ENCODE measurements around the gene SHISA8.
A peak's percentile ranks its signal among the peaks of the same experiment; 100 is the strongest.
"Not testable (repeated sequence)": the region's sequence is repeated elsewhere in the genome, so short reads cannot be mapped to it uniquely, and the experiment has no call there.

Gene SHISA8

DNA sequence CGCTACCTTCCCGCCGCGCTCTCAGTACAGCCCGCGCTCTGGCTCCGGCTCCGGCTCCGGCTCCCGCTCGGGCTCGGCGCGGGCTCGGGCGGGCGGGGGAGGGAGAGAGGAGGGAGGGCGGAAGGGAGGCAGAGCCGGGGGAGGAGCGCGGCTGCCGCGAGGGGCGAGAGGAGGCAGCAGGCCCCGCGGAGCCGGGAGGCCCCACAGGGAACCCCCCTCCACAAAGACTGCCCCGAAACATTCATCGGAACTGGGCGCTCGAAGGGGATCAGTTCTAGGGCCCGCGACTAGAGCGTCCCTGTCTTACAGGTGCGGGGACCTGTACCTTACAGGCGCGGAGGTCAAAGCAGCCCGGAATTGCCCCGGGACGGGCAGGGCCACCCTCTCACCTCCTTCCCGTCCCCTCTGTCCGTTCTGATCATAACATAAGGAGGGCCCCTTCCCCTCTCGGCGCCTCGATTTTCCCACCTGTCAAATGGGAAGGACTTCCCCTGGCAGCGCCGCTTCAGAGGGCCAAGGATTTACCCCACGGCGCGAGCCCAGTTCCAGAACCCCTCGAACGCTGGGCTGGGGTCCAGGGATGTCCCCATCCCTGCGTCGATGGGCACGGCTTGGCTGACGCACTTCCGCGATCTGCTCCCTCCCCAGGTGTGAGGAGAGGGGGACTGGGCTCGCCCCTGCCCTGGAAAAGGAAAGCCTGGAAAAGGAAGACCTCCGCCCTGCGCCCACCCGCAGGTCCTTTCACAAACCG lies at the start of gene SHISA8:
SHISA8 (minus strand) TSS at position 40 of the 751 bp plus-strand sequence. CDS start 407 bp downstream, outside the sequence.
- peak; percentile 72 for DNase-seq

DNA sequence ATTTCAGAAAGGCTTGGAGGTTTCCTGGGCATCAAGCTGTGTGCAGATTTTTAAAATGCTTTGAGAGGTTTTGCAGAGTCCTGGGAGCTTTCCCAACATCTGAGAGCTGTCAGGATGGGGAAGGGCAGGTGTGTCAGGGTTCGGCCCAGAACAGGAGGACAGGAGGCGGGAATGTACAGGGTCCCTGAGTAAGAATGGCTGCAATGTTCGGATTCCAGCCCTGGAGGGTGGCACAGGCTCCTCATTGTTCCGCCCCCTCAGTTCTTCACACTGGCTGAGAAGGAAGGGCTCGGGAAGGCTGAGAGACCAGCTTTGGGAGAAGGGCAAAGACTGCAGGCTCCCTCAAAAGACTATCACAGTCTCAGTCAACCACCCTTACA lies 49.2 kb upstream of the SHISA8 start:
- no peak for DNase-seq

DNA sequence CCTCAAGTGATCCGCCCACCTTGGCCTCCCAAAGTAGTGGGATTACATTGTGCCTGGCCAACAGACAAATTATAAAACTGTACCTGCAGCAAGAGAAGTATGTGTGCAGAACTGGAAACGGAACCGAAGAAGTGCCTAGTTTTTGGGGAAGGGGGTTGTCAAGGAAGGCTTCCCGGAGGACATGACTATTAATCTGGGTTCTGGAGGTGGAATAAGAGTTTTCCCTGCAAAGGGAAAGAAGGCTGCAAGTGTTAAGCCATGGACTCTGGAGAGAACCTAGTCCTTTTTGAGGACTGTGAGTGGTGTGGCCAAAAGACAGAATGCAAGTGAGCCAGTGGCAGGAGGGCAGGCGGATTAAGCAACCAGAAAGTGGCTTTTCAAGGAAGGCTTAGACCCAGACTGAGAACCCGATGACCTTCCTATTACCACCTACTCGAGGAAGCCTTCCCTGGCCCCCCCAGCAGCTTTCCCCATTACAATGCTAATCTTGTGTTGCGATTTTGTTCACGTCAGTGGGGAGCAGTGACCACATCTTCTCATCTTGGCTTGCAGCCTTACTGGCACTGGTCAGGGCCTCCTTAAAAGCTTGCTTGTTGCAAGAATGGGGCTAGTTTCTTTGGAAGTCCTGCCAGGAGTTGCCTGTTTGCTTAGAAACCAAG lies 48.7 kb upstream of the SHISA8 start:
- no peak for DNase-seq

DNA sequence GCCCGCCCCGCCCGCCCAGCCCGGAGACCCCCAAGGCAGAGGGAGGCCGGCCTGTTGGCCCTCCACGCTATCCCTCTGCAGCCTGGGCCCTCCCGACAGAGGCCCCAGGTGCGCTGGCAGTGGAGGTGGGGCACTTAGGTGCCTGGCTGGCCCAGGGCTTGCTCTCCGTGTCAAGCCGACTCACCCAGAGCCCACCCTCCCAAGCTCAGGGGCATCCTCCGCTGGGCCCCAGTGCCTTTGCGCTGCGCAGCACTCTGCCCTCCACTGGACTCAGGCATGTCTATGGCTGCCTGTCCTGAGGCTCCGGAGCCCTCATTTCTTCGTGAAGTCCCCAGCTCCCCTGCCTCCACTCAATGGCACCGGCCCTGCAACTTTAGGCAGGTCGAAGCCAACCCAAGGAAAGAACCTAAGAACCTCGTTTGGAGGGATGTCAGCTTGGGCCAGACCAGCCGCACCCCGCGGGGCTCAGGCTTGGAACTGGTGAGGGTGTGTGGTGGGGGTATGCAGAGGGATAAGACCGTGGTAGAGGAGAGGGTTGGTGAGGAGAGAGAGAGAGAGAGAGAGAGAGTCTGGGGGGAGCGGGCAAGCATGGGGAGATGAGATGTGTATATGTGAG lies 43.2 kb upstream of the SHISA8 start:
- DNase-seq = no peak

DNA sequence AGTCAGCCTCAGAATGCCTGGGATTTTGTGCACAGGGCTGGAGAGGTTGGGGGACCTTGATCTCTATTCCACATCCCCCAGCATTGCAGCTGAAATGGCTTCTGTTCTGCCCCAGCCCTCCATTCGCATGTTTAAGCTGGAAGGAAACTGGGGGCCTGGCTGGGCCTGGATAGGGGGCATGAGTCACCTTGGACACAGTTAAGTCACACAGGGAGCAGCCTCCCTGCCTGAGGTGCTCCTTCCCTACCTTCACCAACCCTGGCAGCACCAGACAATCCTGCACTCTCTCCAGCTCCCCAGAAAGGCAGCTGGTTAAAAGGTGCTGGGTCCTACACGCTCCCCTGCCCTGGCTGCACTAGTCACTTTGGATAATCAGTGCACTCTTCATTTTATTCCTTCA lies 37.8 kb upstream of the SHISA8 start:
- no peak for DNase-seq

DNA sequence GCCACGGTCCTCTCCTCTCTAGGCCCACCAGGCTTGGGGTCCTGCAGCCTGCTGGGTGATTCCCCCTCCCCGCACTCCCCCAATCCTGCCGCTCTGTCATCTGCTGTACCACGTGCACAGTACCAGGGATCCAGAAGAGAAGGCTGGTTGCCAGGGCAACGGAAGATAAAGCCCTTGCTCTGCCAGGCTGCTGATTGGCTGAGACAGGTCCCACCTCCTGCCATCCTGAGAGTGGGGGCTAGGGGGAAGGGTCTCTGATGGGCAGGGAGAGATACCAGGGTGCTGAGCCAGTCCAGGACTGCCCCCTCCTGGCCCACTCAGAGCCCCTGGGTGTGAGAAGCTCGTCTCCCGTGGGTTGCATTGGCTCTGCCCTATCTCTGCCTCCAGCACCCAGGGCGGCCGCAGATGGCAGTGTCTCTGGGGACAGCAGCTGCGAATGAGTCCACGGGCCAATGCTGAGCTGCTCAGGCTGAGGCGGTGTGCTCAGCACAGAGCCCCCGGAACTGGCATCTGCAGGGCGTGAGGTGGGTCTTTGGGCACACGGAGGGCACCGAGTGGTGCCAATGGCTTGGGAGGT lies 37.1 kb upstream of the SHISA8 start, which contains the start of gene SMIM45:
SMIM45 (plus strand) TSS at position 253 of the 577 bp plus-strand sequence.
- no peak for DNase-seq

DNA sequence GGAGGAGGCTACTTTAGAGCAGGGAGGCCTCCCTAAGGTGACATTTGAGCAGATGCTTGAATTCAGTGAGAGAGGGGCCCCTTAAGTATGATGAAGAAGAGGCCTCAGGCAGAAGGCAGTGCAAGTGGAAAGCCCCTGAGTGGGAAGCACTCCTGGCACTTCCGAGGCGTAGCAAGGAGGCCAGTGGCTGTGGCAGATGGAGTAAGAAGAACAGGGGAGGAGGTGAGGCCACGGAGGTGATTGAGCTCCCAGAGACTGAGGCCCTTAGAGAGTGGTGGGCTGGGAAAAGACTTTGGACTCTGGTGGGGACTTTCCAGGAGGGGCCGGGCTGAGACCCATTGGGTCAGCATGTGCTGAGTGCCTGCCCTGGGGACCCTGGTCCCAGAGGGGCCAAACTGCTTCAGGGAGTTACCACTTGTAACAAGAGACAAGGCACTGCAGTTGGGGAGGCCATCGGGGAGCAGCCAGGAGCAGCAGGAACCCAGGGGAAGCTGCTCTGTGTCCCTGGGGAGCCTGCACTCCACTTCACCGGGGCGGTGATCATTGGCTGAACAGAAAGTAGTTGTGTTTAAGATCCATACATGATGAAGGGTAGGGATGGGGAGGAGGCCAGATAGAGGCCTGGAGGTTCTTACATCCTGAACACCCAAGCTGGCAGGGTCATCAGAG lies 34.6 kb upstream of the SHISA8 start:
- DNase-seq = no peak

DNA sequence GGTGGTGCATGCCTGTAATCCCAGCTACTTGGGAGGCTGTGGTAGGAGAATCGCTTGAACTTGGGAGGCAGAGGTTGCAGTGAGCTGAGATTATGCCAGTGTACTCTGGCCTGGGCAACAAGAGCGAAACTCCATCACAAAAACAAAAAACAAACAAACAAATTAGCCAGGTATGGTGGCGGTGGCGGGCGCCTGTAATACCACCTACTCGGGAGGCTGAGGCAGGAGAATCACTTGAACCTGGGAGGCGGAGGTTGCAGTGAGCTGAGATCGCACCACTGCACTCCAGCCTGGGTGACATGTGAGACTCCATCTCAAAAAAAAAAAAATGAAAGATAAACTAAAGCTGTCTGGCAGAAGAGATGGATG lies 34.0 kb upstream of the SHISA8 start:
- not testable (repeated sequence) for DNase-seq

DNA sequence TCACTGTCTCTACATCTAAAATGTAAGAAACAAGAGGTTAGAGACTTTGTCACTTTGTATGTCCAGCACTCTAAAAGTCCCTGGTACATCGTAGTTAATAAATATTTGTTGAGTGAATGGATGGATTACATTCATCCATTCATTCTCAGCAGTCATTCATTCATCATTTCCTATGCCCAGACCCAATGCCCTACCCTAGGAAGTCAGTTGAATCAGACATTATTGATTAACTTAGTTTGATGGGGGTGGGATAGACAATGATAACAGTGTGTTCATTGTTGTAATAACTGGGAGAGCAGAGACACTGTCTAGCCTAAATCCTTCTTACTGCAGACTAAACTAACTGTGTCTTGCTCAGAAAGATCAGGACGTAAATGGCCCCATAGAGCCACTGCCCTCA lies 33.3 kb upstream of the SHISA8 start:
- DNase-seq = no peak

DNA sequence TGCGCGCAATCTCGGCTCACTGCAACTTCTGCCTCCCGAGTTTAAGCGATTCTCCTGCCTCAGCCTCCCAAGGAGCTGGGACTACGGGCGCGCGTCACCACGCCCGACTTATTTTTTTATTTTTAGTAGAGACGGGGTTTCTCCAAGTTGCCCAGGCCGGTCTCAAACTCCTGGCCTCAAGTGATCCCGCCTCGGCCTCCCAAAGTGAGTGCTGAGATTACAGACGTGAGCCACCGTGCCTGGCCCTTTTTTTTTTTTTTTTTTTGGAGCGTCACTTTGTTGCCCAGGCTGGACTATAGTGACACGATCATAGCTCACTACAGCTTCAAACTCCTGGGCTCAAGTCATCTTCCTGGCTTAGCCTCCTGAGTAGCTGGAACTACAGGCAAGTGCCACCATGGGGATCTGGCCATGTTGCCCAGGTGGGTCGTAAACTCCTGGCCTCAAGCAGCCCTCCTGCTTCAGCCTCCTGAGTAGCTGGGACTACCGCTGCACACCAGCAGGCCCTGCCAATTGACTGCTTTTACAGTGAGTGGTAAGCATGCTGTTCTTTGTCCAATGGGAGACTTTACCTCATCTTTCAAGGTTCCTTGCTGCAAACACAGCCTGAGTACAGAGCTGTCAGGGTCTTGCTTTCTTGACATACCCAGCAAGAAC lies 32.7 kb upstream of the SHISA8 start:
- no peak for DNase-seq

DNA sequence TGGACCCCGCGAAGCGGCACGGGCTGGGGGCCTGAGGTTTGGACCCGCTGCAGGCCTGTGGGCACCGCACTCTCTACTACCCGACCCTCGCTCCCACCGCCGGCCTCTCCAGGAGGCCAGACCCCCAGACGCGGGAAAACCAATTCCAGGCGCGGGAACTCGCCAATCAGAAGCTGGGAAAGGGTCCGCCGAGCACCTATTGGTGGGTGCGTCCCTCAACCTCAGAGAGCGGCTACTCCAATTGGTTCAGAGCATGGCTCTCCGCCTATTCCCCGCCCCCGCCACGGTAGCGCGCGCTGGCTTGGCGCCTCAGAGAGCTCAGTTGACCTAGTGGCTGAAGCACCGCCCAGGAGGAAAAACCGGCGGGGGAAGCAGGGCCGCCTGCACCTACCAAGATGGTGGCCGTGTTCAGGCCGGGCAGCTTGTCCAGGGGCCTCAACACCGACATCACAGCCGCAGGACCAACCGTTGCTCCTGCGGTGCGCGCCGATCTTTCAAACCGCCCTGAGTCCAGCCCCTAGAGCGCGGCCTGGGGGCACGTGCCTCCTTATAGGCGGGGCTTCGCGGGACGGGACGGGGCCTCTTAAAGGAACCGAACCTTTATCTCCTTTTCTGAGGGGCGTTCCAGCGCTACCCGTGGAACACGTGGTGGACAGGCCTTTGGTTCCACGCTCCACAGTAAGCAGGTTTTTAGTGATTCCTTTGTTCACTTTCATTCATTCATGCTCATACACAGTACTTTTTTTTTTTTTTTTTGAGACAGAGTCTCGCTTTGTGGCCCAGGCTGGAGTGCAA lies 32.0 kb upstream of the SHISA8 start, which contains the start of gene CENPM:
CENPM (minus strand) TSS at position 524 of the 795 bp plus-strand sequence; CDS start at position 448, 76 bp downstream.
- DNase-seq = peak; percentile 98

DNA sequence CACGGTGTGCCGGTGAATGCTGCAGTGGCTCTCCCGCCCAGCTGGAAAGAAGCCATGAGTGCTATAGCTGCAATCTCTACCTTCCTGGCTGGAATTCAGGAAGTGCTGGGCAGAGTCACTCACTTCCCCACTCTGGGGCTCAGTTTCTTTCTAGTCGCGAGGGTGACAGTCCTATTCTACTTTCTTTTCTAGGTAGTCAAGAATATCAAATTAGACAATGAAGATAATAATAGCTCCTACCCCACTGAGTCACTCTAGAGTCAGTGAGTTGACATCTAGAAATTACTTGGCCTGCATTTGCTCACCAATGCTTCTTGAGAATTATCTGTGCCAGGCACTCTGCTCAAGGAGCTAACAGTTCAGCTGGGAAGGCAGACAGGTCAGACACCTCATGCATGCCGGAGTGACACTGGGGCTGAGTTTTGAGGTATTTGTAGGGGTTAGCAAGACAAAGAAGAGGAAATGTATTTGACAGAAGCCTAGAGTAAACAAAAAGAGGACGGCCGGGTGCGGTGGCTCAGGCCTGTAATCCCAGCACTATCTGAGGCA lies 28.9 kb upstream of the SHISA8 start:
- no peak for DNase-seq

DNA sequence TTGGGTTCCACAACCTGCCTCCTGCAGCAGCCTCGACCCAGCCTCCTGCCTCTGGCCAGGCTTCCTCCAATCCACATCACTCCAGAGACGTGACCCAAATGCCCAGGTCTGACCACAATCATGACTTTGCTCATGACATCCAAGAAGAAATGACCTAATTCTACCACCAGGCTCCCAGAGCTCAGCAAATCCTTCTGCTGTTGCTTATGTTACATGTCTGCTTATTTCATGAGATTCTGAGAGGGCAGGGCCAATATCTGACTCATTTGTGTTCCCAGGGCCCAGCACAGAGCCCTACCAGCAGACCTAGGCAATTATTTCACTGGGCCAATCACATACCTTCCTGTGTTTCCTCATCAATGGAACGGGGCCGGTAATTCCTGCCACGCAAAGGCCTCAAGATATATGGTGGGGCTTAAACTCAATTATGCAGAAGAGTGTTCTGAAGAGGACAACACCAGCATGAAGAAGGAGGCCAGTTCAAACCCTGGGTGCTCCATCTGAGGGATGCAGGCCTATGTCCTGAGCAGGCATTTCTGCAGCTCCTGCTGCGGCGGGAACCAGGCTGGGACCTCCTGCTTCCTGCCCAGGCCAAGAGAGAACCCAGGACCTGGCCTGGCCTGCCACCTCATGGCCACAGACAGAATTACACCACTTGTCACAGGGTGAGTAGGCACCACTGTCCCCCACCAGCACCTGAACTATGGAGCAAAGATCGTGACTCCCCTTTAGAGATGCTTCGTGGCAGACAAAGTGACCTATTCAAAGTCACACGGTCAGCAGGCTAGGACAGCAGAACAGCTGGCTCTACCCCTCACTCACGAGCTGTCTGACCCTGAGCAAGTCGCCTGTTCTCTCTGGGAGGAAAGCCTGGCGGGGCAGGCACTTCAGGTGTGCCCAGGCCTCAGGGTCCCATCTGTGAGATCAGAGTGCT lies 26.2 kb upstream of the SHISA8 start:
- DNase-seq = peak; percentile 87

DNA sequence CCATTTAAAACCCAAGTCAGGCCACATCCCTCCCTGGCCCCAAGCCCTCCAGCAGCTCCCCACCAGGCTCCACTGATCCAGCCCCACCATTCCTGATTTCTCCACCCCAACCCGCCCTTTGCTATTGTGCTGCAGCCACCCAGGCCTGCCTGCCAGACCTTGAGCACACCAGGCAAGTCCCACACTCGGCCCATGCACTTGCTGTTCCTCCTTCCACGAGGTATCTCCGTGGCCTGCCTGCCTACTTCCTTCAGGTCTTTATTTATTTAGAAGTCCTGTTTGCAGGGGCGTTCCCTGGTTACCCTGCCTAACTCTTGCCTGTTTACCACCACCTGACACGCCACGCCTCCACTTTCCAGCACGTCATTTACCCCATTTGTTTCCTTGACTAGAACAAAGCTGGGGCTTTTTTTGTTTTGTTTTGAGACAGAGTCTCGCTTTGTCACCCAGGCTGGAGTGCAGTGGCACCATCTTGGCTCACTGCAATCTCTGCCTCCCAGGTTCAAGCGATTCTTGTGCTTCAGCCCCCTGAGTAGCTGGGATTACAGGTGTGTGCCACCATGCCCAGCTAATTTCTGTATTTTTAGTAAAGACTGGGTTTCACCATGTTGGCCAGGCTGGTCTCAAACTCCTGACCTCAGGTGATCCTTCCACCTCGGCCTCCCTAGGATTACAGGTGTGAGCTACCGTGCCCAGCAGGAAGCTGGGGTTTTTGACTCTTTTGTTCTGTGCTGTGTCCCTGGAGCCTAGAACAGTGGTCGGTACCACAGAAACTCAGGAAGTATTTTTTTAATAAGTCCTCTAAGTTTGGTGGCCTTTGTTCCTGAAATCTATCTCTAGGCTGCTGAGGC lies 25.3 kb upstream of the SHISA8 start:
- DNase-seq = no peak

DNA sequence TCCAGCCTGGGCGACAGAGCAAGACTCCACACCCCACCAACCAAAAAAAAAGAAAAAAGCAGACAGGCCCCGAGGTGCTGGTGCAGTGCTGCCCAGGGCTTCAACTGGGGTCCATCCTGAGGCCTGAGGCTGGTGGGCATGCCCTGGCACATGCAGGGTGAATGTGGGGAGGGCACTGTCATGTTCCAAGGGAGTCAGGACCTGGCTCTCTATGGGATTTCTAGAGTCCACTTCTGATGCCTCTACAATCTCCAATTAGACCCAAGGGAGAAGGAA lies 22.0 kb upstream of the SHISA8 start:
- DNase-seq = no peak

DNA sequence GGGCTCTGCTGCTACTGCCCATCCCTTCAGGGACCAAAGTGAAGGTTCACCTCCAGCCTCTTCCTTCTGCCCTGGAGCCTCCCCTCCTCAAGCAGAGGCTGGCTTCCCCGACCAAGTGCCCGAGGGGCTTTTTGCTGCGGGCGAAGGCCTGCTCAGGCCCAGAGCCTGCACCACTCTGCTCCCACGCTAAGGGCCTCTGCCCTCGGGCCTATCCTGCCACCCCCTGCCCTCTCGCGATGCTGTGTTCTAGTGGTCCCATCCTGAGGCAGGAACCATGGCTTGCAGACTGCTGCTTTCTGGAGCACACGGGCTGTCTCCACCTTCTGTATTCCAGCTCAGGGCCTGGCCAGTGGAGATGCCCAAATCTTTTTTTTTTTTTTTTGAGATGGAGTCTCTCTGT lies 20.6 kb upstream of the SHISA8 start:
- no peak for DNase-seq

DNA sequence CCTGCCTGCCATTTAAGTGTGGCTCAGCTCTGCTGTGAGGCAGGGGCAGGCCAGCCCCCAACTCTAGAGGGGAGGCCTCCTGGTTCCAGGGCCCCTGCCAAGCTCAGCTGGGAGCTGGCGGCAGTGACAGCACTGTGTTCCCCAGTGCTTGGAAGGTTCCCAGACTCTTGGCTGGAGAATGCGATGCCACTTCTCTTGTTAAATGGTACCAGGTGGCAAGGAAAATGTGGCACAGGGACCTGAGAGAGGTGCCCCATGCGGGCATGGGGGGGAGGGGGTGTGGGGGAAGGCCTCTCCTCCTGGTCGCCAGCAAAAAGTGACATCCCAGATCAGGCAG lies 20.1 kb upstream of the SHISA8 start:
- no peak for DNase-seq

DNA sequence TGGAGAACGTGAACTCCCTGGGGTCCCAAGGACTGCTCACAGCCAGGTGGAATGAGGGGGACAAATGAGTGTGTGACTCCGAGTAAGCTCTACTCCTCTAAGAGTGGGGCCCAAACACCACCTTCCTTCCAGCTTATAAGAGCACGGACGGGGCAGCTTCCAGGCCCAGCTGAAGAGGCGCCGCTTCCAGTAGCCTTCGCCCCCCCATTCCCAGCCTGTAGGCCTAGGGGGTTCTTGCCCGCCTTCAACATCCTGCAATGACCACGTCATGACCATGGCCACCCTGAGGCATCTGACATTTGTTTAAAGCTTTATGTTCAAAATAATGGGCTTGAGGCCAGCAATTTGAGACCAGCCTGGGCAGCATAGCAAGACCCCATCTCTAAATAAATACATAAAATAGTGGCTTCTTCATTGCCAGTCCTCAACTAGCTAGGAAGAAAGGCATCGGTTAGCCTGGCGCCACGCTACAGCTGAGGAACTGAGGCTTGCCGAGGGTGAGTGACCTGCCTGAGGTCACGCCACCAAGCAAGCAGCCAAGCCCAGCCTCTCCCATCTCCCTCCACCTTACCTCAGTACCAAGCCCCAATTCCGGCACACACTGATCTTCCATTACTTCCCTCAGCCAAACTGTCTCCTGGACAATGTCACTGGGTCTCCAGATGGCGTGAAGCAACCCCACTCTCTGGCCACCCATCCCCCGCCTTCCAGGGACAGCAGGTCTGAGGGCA lies 19.6 kb upstream of the SHISA8 start:
- no peak for DNase-seq
